Suprapubic skin (tissue), 3 donors: ENCODE measurements around the gene MAML2.

Source experiments
- POLR2AphosphoS5 ChIP-seq, 3 donors: sonication (generic); formaldehyde crosslinking; IDR thresholded peaks; one replicate each; pipeline ENCODE4 v1.6.1; 2017; ENCODE audit warnings: antibody characterized with exemption in 3 of 3
- TF ChIP-seq, protein P1 (sequence below), 2 donors: fragments of 200-600 bp in 1 of 2; fragments of 450-650 bp in 1 of 2; sonication (generic) in 1 of 2; IDR thresholded peaks; one replicate each; pipeline ENCODE4 v1.5.1; 2016 to 2019; ENCODE audit warnings: antibody characterized with exemption in 2 of 2, mild to moderate bottlenecking in 1 of 2, moderate library complexity in 1 of 2

GRCh38 chr11:96159968-96160367 is 183.0 kb downstream of the MAML2 start:
- TF ChIP-seq, protein P1, sequence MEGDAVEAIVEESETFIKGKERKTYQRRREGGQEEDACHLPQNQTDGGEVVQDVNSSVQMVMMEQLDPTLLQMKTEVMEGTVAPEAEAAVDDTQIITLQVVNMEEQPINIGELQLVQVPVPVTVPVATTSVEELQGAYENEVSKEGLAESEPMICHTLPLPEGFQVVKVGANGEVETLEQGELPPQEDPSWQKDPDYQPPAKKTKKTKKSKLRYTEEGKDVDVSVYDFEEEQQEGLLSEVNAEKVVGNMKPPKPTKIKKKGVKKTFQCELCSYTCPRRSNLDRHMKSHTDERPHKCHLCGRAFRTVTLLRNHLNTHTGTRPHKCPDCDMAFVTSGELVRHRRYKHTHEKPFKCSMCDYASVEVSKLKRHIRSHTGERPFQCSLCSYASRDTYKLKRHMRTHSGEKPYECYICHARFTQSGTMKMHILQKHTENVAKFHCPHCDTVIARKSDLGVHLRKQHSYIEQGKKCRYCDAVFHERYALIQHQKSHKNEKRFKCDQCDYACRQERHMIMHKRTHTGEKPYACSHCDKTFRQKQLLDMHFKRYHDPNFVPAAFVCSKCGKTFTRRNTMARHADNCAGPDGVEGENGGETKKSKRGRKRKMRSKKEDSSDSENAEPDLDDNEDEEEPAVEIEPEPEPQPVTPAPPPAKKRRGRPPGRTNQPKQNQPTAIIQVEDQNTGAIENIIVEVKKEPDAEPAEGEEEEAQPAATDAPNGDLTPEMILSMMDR (IDR thresholded peaks at IDR 0.05), result no peak
- TF ChIP-seq POLR2AphosphoS5 (IDR thresholded peaks at IDR 0.05), result no peak
